Prostate gland (tissue), 2 donors: ENCODE measurements around the gene SLC35A3.

Experiments used
- POLR2A ChIP-seq: fragments of 450-650 bp; IDR thresholded peaks from one replicate; pipeline ENCODE4 v1.6.1; 2016; ENCODE audit warnings: antibody characterized with exemption, mild to moderate bottlenecking
- TF ChIP-seq, protein P1 (sequence below), 4 experiments: fragments of 200-600 bp in 2 of 4; fragments of 450-650 bp in 2 of 4; sonication (generic) in 2 of 4; IDR thresholded peaks; 1 replicate in 3 of 4; 2 replicates in 1 of 4; pipeline ENCODE4 v1.5.1; 2016 to 2019; ENCODE audit warnings: antibody characterized with exemption in 4 of 4, mild to moderate bottlenecking in 2 of 4, moderate library complexity in 2 of 4

- TF ChIP-seq, protein P1, sequence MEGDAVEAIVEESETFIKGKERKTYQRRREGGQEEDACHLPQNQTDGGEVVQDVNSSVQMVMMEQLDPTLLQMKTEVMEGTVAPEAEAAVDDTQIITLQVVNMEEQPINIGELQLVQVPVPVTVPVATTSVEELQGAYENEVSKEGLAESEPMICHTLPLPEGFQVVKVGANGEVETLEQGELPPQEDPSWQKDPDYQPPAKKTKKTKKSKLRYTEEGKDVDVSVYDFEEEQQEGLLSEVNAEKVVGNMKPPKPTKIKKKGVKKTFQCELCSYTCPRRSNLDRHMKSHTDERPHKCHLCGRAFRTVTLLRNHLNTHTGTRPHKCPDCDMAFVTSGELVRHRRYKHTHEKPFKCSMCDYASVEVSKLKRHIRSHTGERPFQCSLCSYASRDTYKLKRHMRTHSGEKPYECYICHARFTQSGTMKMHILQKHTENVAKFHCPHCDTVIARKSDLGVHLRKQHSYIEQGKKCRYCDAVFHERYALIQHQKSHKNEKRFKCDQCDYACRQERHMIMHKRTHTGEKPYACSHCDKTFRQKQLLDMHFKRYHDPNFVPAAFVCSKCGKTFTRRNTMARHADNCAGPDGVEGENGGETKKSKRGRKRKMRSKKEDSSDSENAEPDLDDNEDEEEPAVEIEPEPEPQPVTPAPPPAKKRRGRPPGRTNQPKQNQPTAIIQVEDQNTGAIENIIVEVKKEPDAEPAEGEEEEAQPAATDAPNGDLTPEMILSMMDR (IDR thresholded peaks at IDR 0.05): no peak
- TF ChIP-seq POLR2A: no peak
Observed at GRCh38 chr1:99980928-99981327, 11.1 kb downstream of the SLC35A3 start.
